Uterus (tissue), 2 donors: ENCODE data around the gene ASMTL.
"Not testable (repeated sequence)": the region's sequence is repeated elsewhere in the genome, so short reads cannot be mapped to it uniquely, and the experiment has no call there.

Experiments used
- CTCF ChIP-seq, 4 experiments: fragments of 200-600 bp in 2 of 4; fragments of 450-650 bp in 2 of 4; sonication (generic) in 2 of 4; IDR thresholded peaks; one replicate each; pipeline ENCODE4 v1.5.1; 2016 to 2019; ENCODE audit warnings: antibody characterized with exemption in 4 of 4, mild to moderate bottlenecking in 2 of 4, moderate library complexity in 1 of 4
- POLR2A ChIP-seq, 2 donors: fragments of 450-650 bp; IDR thresholded peaks; one replicate each; pipeline ENCODE4 v1.6.1; 2016; ENCODE audit warnings: antibody characterized with exemption in 2 of 2, mild to moderate bottlenecking in 1 of 2, moderate library complexity in 1 of 2

GRCh38 chrX:1405769-1406168 is 46.9 kb downstream of the ASMTL start:
- TF ChIP-seq CTCF, POLR2A (IDR thresholded peaks at IDR 0.05): not testable (repeated sequence)
